HTERT RPE-1 (cell line): Measurements from ENCODE around the gene HMX3.

Source experiments
- in situ Hi-C: fragments of 300-500 bp; cut with MboI; formaldehyde crosslinking; loops from 4 replicates; pipeline ENCODE4 v1.14.3; 2020; ENCODE audit warnings: low sequenced_read_pairs

Gene HMX3

GRCh38 chr10:123135415-123136141 lies at the start of gene HMX3:
Gene HMX3, plus strand, starts transcription at chr10:123135970. Its CDS starts 81 bp downstream, at chr10:123136051.
- in situ Hi-C loops, result no loop called here

GRCh38 chr10:123086281-123086680 lies 49.5 kb upstream of the HMX3 start:
- in situ Hi-C loops, result no loop called here

GRCh38 chr10:123087348-123087747 lies 48.4 kb upstream of the HMX3 start:
- in situ Hi-C loops, result no loop called here

- in situ Hi-C loops, result no loop called here
Observed at GRCh38 chr10:123087786-123088185, 48.0 kb upstream of the HMX3 start.

GRCh38 chr10:123092635-123093414 lies 42.9 kb upstream of the HMX3 start:
- in situ Hi-C loops, result no loop called here

GRCh38 chr10:123093489-123093888 lies 42.3 kb upstream of the HMX3 start:
- in situ Hi-C loops, result no loop called here

- in situ Hi-C loops, result no loop called here
Observed at GRCh38 chr10:123096452-123096851, 39.3 kb upstream of the HMX3 start.

GRCh38 chr10:123097039-123097438 lies 38.7 kb upstream of the HMX3 start:
- in situ Hi-C loops, result no loop called here

GRCh38 chr10:123100030-123100762 lies 35.6 kb upstream of the HMX3 start:
- in situ Hi-C loops, result loop anchor here (25.0 kb wide), 1 partner anchor 287 kb away; no protein-coding TSS in a partner anchor

GRCh38 chr10:123101872-123102271 lies 33.9 kb upstream of the HMX3 start:
- in situ Hi-C loops, result loop anchor here (25.0 kb wide), 1 partner anchor 285 kb away; no protein-coding TSS in a partner anchor

GRCh38 chr10:123102673-123103072 lies 33.1 kb upstream of the HMX3 start:
- in situ Hi-C loops, result loop anchor here (25.0 kb wide), 1 partner anchor 285 kb away; no protein-coding TSS in a partner anchor

GRCh38 chr10:123103944-123104343 lies 31.8 kb upstream of the HMX3 start:
- in situ Hi-C loops, result loop anchor here (25.0 kb wide), 1 partner anchor 283 kb away; no protein-coding TSS in a partner anchor

GRCh38 chr10:123109466-123109865 lies 26.3 kb upstream of the HMX3 start:
- in situ Hi-C loops, result loop anchor here (25.0 kb wide), 1 partner anchor 278 kb away; no protein-coding TSS in a partner anchor

GRCh38 chr10:123117644-123118417 lies 17.9 kb upstream of the HMX3 start:
- in situ Hi-C loops, result loop anchor here (25.0 kb wide), 1 partner anchor 269 kb away; no protein-coding TSS in a partner anchor

- in situ Hi-C loops, result loop anchor here (25.0 kb wide), 1 partner anchor 268 kb away; no protein-coding TSS in a partner anchor
Observed at GRCh38 chr10:123119081-123119480, 16.7 kb upstream of the HMX3 start.

- in situ Hi-C loops, result no loop called here
Observed at GRCh38 chr10:123126246-123126645, 9.5 kb upstream of the HMX3 start.

- in situ Hi-C loops, result no loop called here
Observed at GRCh38 chr10:123129618-123130271, 6.0 kb upstream of the HMX3 start.

GRCh38 chr10:123132576-123133477 lies 2.9 kb upstream of the HMX3 start:
- in situ Hi-C loops, result no loop called here
